ENCODE results near the gene COL28A1. TPM values are rescaled to one million over a fixed set of nuclear protein-coding genes. Genes with fewer than 3 reads are reported as not detected.

COL28A1 gene
- total and polyA plus RNA-seq, 7 donors, result 0.29 to 6.3 (median 1.9) TPM

- H3K4me1 ChIP-seq, result no peaks in the 10 kb centered on the region
- WGBS, 3 donors, result 64 to 67% (median 65%) methylated on average over 6 of the region's 6 CpGs
- DNase-seq (no peak), ATAC-seq (no peak)
- no peak overlapping the region for H3K4me3 ChIP-seq
- H3K9me3 ChIP-seq, result no peaks in the 10 kb centered on the region
- intact Hi-C loops (cut with DNase I), result no loop called here
- H3K27me3 ChIP-seq (ENCODE audit: insufficient read depth in 3 of 3, low read length in 2 of 3), result no peaks in the 10 kb centered on the region
- H3K36me3 ChIP-seq (ENCODE audit: insufficient read depth in 1 of 2, low read depth in 1 of 2), result peaks cover 0 to 8% of the 10 kb centered on the region in 2 donors
- no peak for TF ChIP-seq CTCF (IDR thresholded peaks at IDR 0.05)
- H3K27ac ChIP-seq, result no peak overlapping the region
These were observed 119.4 kb downstream of the COL28A1 start for GRCh38 chr7:7416031-7416858.

GRCh38 chr7:7414791-7415603 is 120.7 kb downstream of the COL28A1 start:
- DNase-seq (no peak), ATAC-seq (no peak)
- WGBS, 3 donors, result 93 to 98% (median 94%) methylated on average over 7 of the region's 7 CpGs
- Histone ChIP-seq H3K36me3 (ENCODE audit: insufficient read depth in 1 of 2, low read depth in 1 of 2) (peaks cover 0 to 8% of the 10 kb centered on the region in 2 donors), H3K9me3 (no peaks in the 10 kb centered on the region), H3K27me3 (ENCODE audit: insufficient read depth in 3 of 3, low read length in 2 of 3) (no peaks in the 10 kb centered on the region), H3K27ac (no peak overlapping the region), H3K4me1 (no peaks in the 10 kb centered on the region), H3K4me3 (no peak overlapping the region)
- intact Hi-C loops (cut with DNase I), result no loop called here
- no peak for TF ChIP-seq CTCF (IDR thresholded peaks at IDR 0.05)

- Histone ChIP-seq H3K27ac (no peak overlapping the region), H3K4me1 (no peaks in the 10 kb centered on the region), H3K27me3 (ENCODE audit: insufficient read depth in 3 of 3, low read length in 2 of 3) (no peaks in the 10 kb centered on the region), H3K4me3 (no peak overlapping the region), H3K36me3 (ENCODE audit: insufficient read depth in 1 of 2, low read depth in 1 of 2) (no peaks in the 10 kb centered on the region), H3K9me3 (no peaks in the 10 kb centered on the region)
- intact Hi-C loops (cut with DNase I), result no loop called here
- ATAC-seq, result no peak
- no peak for DNase-seq
- 61 to 67% (median 65%) methylated on average over 3 of the region's 3 CpGs for WGBS, 3 donors
- no peak for TF ChIP-seq CTCF (IDR thresholded peaks at IDR 0.05)
These were observed 127.5 kb downstream of the COL28A1 start for GRCh38 chr7:7408001-7408770.

GRCh38 chr7:7405461-7405860 is 130.2 kb downstream of the COL28A1 start:
- H3K9me3 ChIP-seq, result no peaks in the 10 kb centered on the region
- H3K4me1 ChIP-seq, result no peaks in the 10 kb centered on the region
- ATAC-seq, result no peak
- intact Hi-C loops (cut with DNase I), result no loop called here
- no peak for TF ChIP-seq CTCF (IDR thresholded peaks at IDR 0.05)
- no peak for DNase-seq
- H3K27ac ChIP-seq, result no peak overlapping the region
- no peaks in the 10 kb centered on the region for H3K27me3 ChIP-seq (ENCODE audit: insufficient read depth in 3 of 3, low read length in 2 of 3)
- H3K4me3 ChIP-seq, result no peak overlapping the region
- H3K36me3 ChIP-seq (ENCODE audit: insufficient read depth in 1 of 2, low read depth in 1 of 2), result no peaks in the 10 kb centered on the region

Measured in psoas muscle (tissue), 8 donors.